Measurements from ENCODE around the gene NPIPB2.

DNA sequence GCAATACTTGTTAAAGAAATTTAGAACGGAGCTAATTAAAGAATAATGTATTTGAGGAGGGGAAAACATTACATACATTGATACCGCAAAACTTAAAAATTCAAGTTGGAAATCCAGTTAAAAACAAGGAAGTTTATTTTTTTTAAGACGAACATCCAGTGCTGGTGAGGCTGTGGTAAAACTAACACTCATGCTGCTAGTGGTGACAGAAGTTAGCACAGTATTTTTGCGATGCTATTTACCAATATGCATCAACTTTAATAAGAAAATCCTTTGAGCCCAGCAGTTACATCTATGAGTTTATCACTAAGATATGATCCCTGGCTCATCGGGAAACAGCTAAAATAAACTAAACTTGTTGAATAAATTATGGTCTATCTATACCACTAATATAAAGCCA is 57.8 kb downstream of the NPIPB2 start:
- no peak for TF ChIP-seq POLR2A (IDR thresholded peaks at IDR 0.05)
- TF ChIP-seq, protein P1, sequence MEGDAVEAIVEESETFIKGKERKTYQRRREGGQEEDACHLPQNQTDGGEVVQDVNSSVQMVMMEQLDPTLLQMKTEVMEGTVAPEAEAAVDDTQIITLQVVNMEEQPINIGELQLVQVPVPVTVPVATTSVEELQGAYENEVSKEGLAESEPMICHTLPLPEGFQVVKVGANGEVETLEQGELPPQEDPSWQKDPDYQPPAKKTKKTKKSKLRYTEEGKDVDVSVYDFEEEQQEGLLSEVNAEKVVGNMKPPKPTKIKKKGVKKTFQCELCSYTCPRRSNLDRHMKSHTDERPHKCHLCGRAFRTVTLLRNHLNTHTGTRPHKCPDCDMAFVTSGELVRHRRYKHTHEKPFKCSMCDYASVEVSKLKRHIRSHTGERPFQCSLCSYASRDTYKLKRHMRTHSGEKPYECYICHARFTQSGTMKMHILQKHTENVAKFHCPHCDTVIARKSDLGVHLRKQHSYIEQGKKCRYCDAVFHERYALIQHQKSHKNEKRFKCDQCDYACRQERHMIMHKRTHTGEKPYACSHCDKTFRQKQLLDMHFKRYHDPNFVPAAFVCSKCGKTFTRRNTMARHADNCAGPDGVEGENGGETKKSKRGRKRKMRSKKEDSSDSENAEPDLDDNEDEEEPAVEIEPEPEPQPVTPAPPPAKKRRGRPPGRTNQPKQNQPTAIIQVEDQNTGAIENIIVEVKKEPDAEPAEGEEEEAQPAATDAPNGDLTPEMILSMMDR (IDR thresholded peaks at IDR 0.05), result no peak

Data from right lobe of liver (tissue), 4 donors.